Measurements from ENCODE around the gene TMEM108.

TMEM108 gene

DNA sequence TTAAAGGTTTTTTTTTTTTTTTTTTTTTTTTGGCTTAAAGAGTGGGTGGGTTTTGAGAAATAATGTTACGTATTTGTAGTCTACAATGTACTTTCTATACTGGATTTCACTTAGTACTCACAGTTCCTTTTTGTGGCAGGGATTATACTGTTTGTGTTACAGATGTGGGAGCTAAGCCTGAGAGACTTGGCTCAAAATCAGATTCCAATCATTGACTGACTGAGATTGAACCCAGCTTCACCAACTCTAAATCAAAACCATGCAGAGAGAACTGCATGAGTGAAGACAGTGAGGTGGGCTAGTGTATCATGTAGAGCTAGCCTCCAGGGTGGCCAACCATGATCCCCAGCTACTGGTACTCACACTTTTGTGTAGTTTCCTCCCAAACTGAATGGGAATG lies 68.0 kb downstream of the TMEM108 start:
- TF ChIP-seq SNAI2 (CRISPR knock-in tag; IDR thresholded peaks at IDR 0.05) (no peak), ZNF565 (CRISPR knock-in tag; conservative IDR thresholded peaks at IDR 0.05; ENCODE audit: low read depth) (no peak), POU6F1 (CRISPR knock-in tag; IDR thresholded peaks at IDR 0.05; ENCODE audit: borderline replicate concordance, low read depth) (no peak), CREB5 (CRISPR knock-in tag; IDR thresholded peaks at IDR 0.05; ENCODE audit: low read depth) (no peak), TCF4 (CRISPR knock-in tag; IDR thresholded peaks at IDR 0.05; ENCODE audit: borderline replicate concordance) (no peak), ZFP3 (CRISPR knock-in tag; IDR thresholded peaks at IDR 0.05) (no peak), OSR1 (CRISPR knock-in tag; IDR thresholded peaks at IDR 0.05) (no peak), ZNF70 (CRISPR knock-in tag; IDR thresholded peaks at IDR 0.05) (no peak), CSDC2 (CRISPR knock-in tag; IDR thresholded peaks at IDR 0.05) (no peak), PPARA (CRISPR knock-in tag; IDR thresholded peaks at IDR 0.05; ENCODE audit: borderline replicate concordance) (no peak)
- ATAC-seq = peak; percentile 59; the same call in 2 of the 3 replicates

GRCh38 chr3:133112666-133113065 lies 74.5 kb downstream of the TMEM108 start:
- no peak for ATAC-seq

GRCh38 chr3:133113526-133113925 lies 75.3 kb downstream of the TMEM108 start:
- ATAC-seq = peak; percentile 50
- no peak for TF ChIP-seq OSR1 (CRISPR knock-in tag; IDR thresholded peaks at IDR 0.05)
- no peak for TF ChIP-seq BACH2 (CRISPR knock-in tag; IDR thresholded peaks at IDR 0.05; ENCODE audit: borderline replicate concordance)
- TF ChIP-seq ESRRG (CRISPR knock-in tag; IDR thresholded peaks at IDR 0.05) = no peak
- TF ChIP-seq ZC3H10 (CRISPR knock-in tag; IDR thresholded peaks at IDR 0.05) = no peak
- no peak for TF ChIP-seq PPARA (CRISPR knock-in tag; IDR thresholded peaks at IDR 0.05; ENCODE audit: borderline replicate concordance)
- no peak for TF ChIP-seq ZNF8 (CRISPR knock-in tag; IDR thresholded peaks at IDR 0.05)
- TF ChIP-seq CSDC2 (CRISPR knock-in tag; IDR thresholded peaks at IDR 0.05) = no peak
- TF ChIP-seq PATZ1 (CRISPR knock-in tag; IDR thresholded peaks at IDR 0.05; ENCODE audit: borderline replicate concordance) = no peak
- TF ChIP-seq ZNF70 (CRISPR knock-in tag; IDR thresholded peaks at IDR 0.05) = no peak
- TF ChIP-seq ZNF565 (CRISPR knock-in tag; conservative IDR thresholded peaks at IDR 0.05; ENCODE audit: low read depth) = no peak
- TF ChIP-seq, protein P1, sequence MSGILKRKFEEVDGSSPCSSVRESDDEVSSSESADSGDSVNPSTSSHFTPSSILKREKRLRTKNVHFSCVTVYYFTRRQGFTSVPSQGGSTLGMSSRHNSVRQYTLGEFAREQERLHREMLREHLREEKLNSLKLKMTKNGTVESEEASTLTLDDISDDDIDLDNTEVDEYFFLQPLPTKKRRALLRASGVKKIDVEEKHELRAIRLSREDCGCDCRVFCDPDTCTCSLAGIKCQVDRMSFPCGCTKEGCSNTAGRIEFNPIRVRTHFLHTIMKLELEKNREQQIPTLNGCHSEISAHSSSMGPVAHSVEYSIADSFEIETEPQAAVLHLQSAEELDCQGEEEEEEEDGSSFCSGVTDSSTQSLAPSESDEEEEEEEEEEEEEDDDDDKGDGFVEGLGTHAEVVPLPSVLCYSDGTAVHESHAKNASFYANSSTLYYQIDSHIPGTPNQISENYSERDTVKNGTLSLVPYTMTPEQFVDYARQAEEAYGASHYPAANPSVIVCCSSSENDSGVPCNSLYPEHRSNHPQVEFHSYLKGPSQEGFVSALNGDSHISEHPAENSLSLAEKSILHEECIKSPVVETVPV (CRISPR knock-in tag; IDR thresholded peaks at IDR 0.05) = no peak

More at GRCh38 chr3:133112666-133113065, 74.5 kb downstream of the TMEM108 start:
- TF ChIP-seq ZFP3 (CRISPR knock-in tag; IDR thresholded peaks at IDR 0.05) (no peak), SNAI2 (CRISPR knock-in tag; IDR thresholded peaks at IDR 0.05) (no peak)

DNA sequence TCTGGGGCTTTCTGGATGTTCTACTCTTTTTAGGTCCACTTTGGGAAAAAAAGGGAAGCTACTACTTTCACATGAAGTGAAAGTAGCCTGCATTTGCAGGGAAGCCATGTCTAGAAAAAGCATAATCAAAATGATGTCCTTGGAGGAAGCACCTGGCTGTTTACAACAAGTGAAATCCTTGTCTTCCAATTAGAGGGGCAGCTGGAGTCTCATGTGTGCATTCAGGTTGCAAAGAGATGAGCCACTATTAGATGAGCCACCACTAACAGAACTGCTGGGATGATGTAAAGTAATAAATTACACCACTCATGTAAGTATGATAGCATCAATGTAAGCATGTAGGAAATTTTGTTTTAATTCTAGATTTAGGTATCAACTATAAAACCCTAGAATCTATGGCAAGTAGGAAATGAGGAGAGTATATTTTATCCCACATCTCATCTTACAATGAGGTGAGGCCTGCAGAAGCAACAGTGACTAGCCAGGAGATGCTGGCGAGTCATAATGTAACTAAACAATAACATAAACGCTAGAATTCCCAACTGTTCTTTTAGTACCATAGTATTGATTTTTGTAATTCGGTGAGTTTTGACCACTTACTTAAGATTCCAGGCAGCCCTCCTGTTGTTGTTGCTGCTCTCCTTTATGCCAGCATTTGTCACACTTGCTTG lies 75.9 kb downstream of the TMEM108 start:
- ATAC-seq = peak; percentile 67
- TF ChIP-seq SNAI2 (CRISPR knock-in tag; IDR thresholded peaks at IDR 0.05) = no peak
- no peak for TF ChIP-seq RARB (CRISPR knock-in tag; IDR thresholded peaks at IDR 0.05)
- TF ChIP-seq ZC3H10 (CRISPR knock-in tag; IDR thresholded peaks at IDR 0.05) = no peak
- no peak for TF ChIP-seq CSDC2 (CRISPR knock-in tag; IDR thresholded peaks at IDR 0.05)
- TF ChIP-seq TCF4 (CRISPR knock-in tag; IDR thresholded peaks at IDR 0.05; ENCODE audit: borderline replicate concordance) = no peak
- no peak for TF ChIP-seq ZFP30 (CRISPR knock-in tag; IDR thresholded peaks at IDR 0.05)
- no peak for TF ChIP-seq TSHZ2 (CRISPR knock-in tag; IDR thresholded peaks at IDR 0.05)
- TF ChIP-seq GLIS3 (CRISPR knock-in tag; IDR thresholded peaks at IDR 0.05) = no peak
- no peak for TF ChIP-seq TOX (CRISPR knock-in tag; IDR thresholded peaks at IDR 0.05; ENCODE audit: borderline replicate concordance)
- TF ChIP-seq ZFP3 (CRISPR knock-in tag; IDR thresholded peaks at IDR 0.05) = no peak
- TF ChIP-seq ISL1 (CRISPR knock-in tag; IDR thresholded peaks at IDR 0.05) = no peak
- TF ChIP-seq ZNF565 (CRISPR knock-in tag; conservative IDR thresholded peaks at IDR 0.05; ENCODE audit: low read depth) = no peak
- TF ChIP-seq, protein P1 (CRISPR knock-in tag; IDR thresholded peaks at IDR 0.05) = no peak
- TF ChIP-seq ZNF70 (CRISPR knock-in tag; IDR thresholded peaks at IDR 0.05) = no peak
- TF ChIP-seq ARNTL (CRISPR knock-in tag; IDR thresholded peaks at IDR 0.05; ENCODE audit: borderline replicate concordance, low read depth) = no peak
